CD4-positive, alpha-beta memory T cell (primary cell): Measurements from ENCODE around the gene FER. TPM values are rescaled to one million over a fixed set of nuclear protein-coding genes. Genes with fewer than 3 reads are reported as not detected.

Experiments
- CTCF ChIA-PET: fragments of 350-600 bp; sonication (Branson Sonifier 250); formaldehyde crosslinking; loops from one replicate; lab custom pipeline; 2021; ENCODE audit warnings: inconsistent platforms; ENCODE audit not compliant: partially characterized antibody; lab: Charles Lee
- POLR2A ChIA-PET: fragments of 350-600 bp; sonication (Branson Sonifier 250); formaldehyde crosslinking; loops from one replicate; lab custom pipeline; 2021; ENCODE audit not compliant: partially characterized antibody; lab: Charles Lee
- DNase-seq, 5 donors: peaks; one replicate each; pipeline versions ENCODE4 v3.0.0 to v3.0.0-alpha.2; 2020 to 2022; ENCODE audit warnings: mixed read lengths in 1 of 5
- H3K27ac ChIP-seq: one replicate; pipeline ENCODE4 v1.7.0; 2013; ENCODE audit warnings: low read depth, low read length
- H3K27me3 ChIP-seq: 2 replicates; pipeline ENCODE4 v1.7.0; 2013; ENCODE audit warnings: mild to moderate bottlenecking, low read length, moderate library complexity; ENCODE audit not compliant: insufficient read depth
- H3K36me3 ChIP-seq: 2 replicates; pipeline ENCODE4 v1.7.0; 2013; ENCODE audit warnings: mild to moderate bottlenecking, low read length, moderate library complexity; ENCODE audit not compliant: insufficient read depth
- H3K4me1 ChIP-seq: 2 replicates; pipeline ENCODE4 v1.7.0; 2013; ENCODE audit warnings: mild to moderate bottlenecking, low read length, moderate library complexity; ENCODE audit not compliant: insufficient read depth
- H3K4me3 ChIP-seq, 2 donors: one replicate each; pipeline ENCODE4 v1.7.0; 2013; ENCODE audit warnings: low read length in 2 of 2, mild to moderate bottlenecking in 1 of 2
- H3K9me3 ChIP-seq, 2 donors: one replicate each; pipeline ENCODE4 v1.7.0; 2013; ENCODE audit warnings: low read length in 2 of 2, control low read depth in 1 of 2; ENCODE audit not compliant: control insufficient read depth in 1 of 2
- H3K27ac Mint-ChIP-seq, 7 donors: one replicate each; pipeline ENCODE4 v1.8.0; 2020 to 2021; ENCODE audit warnings: mixed read lengths in 7 of 7, mild to moderate bottlenecking in 6 of 7, inconsistent platforms in 3 of 7, moderate library complexity in 3 of 7
- H3K27me3 Mint-ChIP-seq, 2 donors: one replicate each; pipeline ENCODE4 v1.8.0; 2020 to 2021; ENCODE audit warnings: mixed read lengths in 2 of 2
- H3K36me3 Mint-ChIP-seq, 2 donors: one replicate each; pipeline ENCODE4 v1.8.0; 2020 to 2021; ENCODE audit warnings: mixed read lengths in 2 of 2, inconsistent platforms in 1 of 2, mild to moderate bottlenecking in 1 of 2
- H3K4me1 Mint-ChIP-seq, 4 donors: one replicate each; pipeline ENCODE4 v1.8.0; 2020 to 2021; ENCODE audit warnings: mixed read lengths in 4 of 4, mild to moderate bottlenecking in 1 of 4
- H3K4me3 Mint-ChIP-seq, 8 donors: one replicate each; pipeline ENCODE4 v1.8.0; 2020 to 2021; ENCODE audit warnings: mixed read lengths in 8 of 8, mild to moderate bottlenecking in 7 of 8, moderate library complexity in 6 of 8, inconsistent platforms in 3 of 8
- H3K9me3 Mint-ChIP-seq, 8 donors: one replicate each; pipeline ENCODE4 v1.8.0; 2020 to 2021; ENCODE audit warnings: mixed read lengths in 8 of 8, mild to moderate bottlenecking in 5 of 8, inconsistent platforms in 3 of 8, moderate library complexity in 1 of 8
- intact Hi-C: fragments of 100-400 bp; cut with micrococcal nuclease; formaldehyde crosslinking; loops from one replicate; pipeline ENCODE4 v1.15.1; 2023
- polyA plus RNA-seq, 2 donors: library from polyadenylated mRNA; unstranded; fragments of 300-500 nt; fragmentation: Illumina TruSeq; gene quantifications; one replicate each; pipeline ENCODE4 v1.2.3, GENCODE V29; 2021
- total RNA-seq, 2 experiments: library from RNA; stranded (reverse); gene quantifications; one replicate each; pipeline ENCODE4 v1.2.3, GENCODE V29; 2021

The FER gene
- total and polyA plus RNA-seq, 4 experiments from 2014 or later, result 6.1 to 11.3 (median 10.3) TPM

- Mint-ChIP-seq H3K36me3 (peaks cover 0 to 5% of the 10 kb centered on the region in 2 donors), H3K4me3 (no peak overlapping the region), H3K4me1 (peaks cover 4 to 11% (median 6%) of the 10 kb centered on the region in 4 donors), H3K9me3 (no peaks in the 10 kb centered on the region), H3K27me3 (peaks cover 8 to 11% of the 10 kb centered on the region in 2 donors), H3K27ac (no peak overlapping the region)
- no peak overlapping the region for H3K27ac ChIP-seq
- H3K9me3 ChIP-seq, result no peaks in the 10 kb centered on the region
- intact Hi-C loops, result no loop called here
- no peaks in the 10 kb centered on the region for H3K27me3 ChIP-seq
- peaks cover 13% of the 10 kb centered on the region for H3K4me1 ChIP-seq
- H3K4me3 ChIP-seq, result no peak overlapping the region
- ChIA-PET CTCF (no interaction called here), POLR2A (no interaction called here)
- H3K36me3 ChIP-seq, result no peaks in the 10 kb centered on the region
- DNase-seq, result no peak
Observed at GRCh38 chr5:108743846-108744245, 3.9 kb upstream of the FER start.

GRCh38 chr5:108747111-108747773 is 455 bp upstream of the FER start:
- ChIA-PET POLR2A (interaction anchor here (2.7 kb wide), 1 partner anchor 11 kb away, joined by 10 read pairs; no protein-coding TSS in a partner anchor), CTCF (interaction anchor here (0.7 kb wide), 1 partner anchor 808 kb away, joined by 3 read pairs; no protein-coding TSS in a partner anchor)
- H3K4me3 ChIP-seq, result peak overlapping the region in 1 of 2 donors; percentile 87
- peak overlapping the region; percentile 91 to 94 (median 92) for H3K4me3 Mint-ChIP-seq
- H3K27me3 ChIP-seq, result no peaks in the 10 kb centered on the region
- DNase-seq, result no peak
- H3K4me1 Mint-ChIP-seq, result peaks cover 7 to 20% (median 12%) of the 10 kb centered on the region in 4 donors
- peak overlapping the region; percentile 86 for H3K27ac ChIP-seq
- no peaks in the 10 kb centered on the region for H3K9me3 Mint-ChIP-seq
- H3K27me3 Mint-ChIP-seq, result peaks cover 0 to 5% of the 10 kb centered on the region in 2 donors
- intact Hi-C loops, result no loop called here
- H3K36me3 Mint-ChIP-seq, result peaks cover 0 to 8% of the 10 kb centered on the region in 2 donors
- peaks cover 19% of the 10 kb centered on the region for H3K4me1 ChIP-seq
- H3K27ac Mint-ChIP-seq, result peak overlapping the region; percentile 88 to 98 (median 97)
- H3K36me3 ChIP-seq, result no peaks in the 10 kb centered on the region
- H3K9me3 ChIP-seq, result no peaks in the 10 kb centered on the region

GRCh38 chr5:108748401-108749127 is 867 bp downstream of the FER start:
- Histone ChIP-seq H3K4me3 (peak overlapping the region; percentile 82 to 87), H3K4me1 (peaks cover 19% of the 10 kb centered on the region), H3K27ac (peak overlapping the region; percentile 86), H3K27me3 (no peaks in the 10 kb centered on the region), H3K9me3 (no peaks in the 10 kb centered on the region), H3K36me3 (no peaks in the 10 kb centered on the region)
- H3K27ac Mint-ChIP-seq, result peak overlapping the region; percentile 88 to 98 (median 97)
- ChIA-PET CTCF (interaction anchor here (0.8 kb wide), 1 partner anchor 20 kb away, joined by 5 read pairs; no protein-coding TSS in a partner anchor), POLR2A (interaction anchor here (0.8 to 2.8 kb wide), 7 partner anchors 10 to 941 kb away, joined by 3 to 18 read pairs (median 5); partner anchors contain the start of genes FBXL17 and MAN2A1)
- H3K36me3 Mint-ChIP-seq, result peaks cover 0 to 8% of the 10 kb centered on the region in 2 donors
- DNase-seq, result peak; percentile 97 to 99 (median 98)
- H3K4me3 Mint-ChIP-seq, result peak overlapping the region; percentile 91 to 94 (median 92)
- H3K4me1 Mint-ChIP-seq, result peaks cover 7 to 20% (median 12%) of the 10 kb centered on the region in 4 donors
- no peaks in the 10 kb centered on the region for H3K9me3 Mint-ChIP-seq
- H3K27me3 Mint-ChIP-seq, result peaks cover 0 to 5% of the 10 kb centered on the region in 2 donors
- intact Hi-C loops, result loop anchor here (1.0 to 2.0 kb wide), 5 partner anchors 20 to 1990 kb away; partner anchors contain the start of genes FBXL17, MAN2A1 and SLC25A46

GRCh38 chr5:108749128-108749861 is 1.6 kb downstream of the FER start:
- H3K4me3 ChIP-seq, result peak overlapping the region; percentile 20 to 82

GRCh38 chr5:108753331-108753730 is 5.6 kb downstream of the FER start:
- no peak for DNase-seq
- Histone ChIP-seq H3K4me3 (no peak overlapping the region), H3K9me3 (no peaks in the 10 kb centered on the region), H3K4me1 (peaks cover 7% of the 10 kb centered on the region), H3K27ac (no peak overlapping the region), H3K36me3 (no peaks in the 10 kb centered on the region), H3K27me3 (no peaks in the 10 kb centered on the region)
- H3K27ac Mint-ChIP-seq, result no peak overlapping the region
- ChIA-PET POLR2A (interaction anchor here (1.0 kb wide), 1 partner anchor 24 kb away, joined by 4 read pairs; no protein-coding TSS in a partner anchor), CTCF (interaction anchor here (0.5 to 1.0 kb wide), 2 partner anchors 596 to 1519 kb away, joined by 3 to 4 read pairs; no protein-coding TSS in a partner anchor)
- H3K36me3 Mint-ChIP-seq, result peaks cover 0 to 5% of the 10 kb centered on the region in 2 donors
- no peaks in the 10 kb centered on the region for H3K9me3 Mint-ChIP-seq
- intact Hi-C loops, result no loop called here
- H3K4me3 Mint-ChIP-seq, result no peak overlapping the region
- H3K27me3 Mint-ChIP-seq, result no peaks in the 10 kb centered on the region
- peaks cover 3 to 9% (median 6%) of the 10 kb centered on the region in 4 donors for H3K4me1 Mint-ChIP-seq

More at GRCh38 chr5:108749128-108749861, 1.6 kb downstream of the FER start:
- Mint-ChIP-seq H3K4me3 (peak overlapping the region; percentile 91 to 96 (median 93)), H3K4me1 (peaks cover 7 to 20% (median 12%) of the 10 kb centered on the region in 4 donors), H3K27ac (peak overlapping the region; percentile 80 to 96 (median 93)), H3K9me3 (no peaks in the 10 kb centered on the region), H3K27me3 (peaks cover 0 to 5% of the 10 kb centered on the region in 2 donors), H3K36me3 (peaks cover 0 to 8% of the 10 kb centered on the region in 2 donors)
- H3K4me1 ChIP-seq, result peaks cover 19% of the 10 kb centered on the region
- peak in 3 of 5 donors; percentile 10 to 25 (median 20) for DNase-seq
- H3K27ac ChIP-seq, result peak overlapping the region; percentile 86
- intact Hi-C loops, result loop anchor here (2.0 kb wide), 2 partner anchors 940 to 1990 kb away; partner anchors contain the start of genes MAN2A1 and SLC25A46
- H3K27me3 ChIP-seq, result no peaks in the 10 kb centered on the region
- H3K9me3 ChIP-seq, result no peaks in the 10 kb centered on the region
- no peaks in the 10 kb centered on the region for H3K36me3 ChIP-seq
- ChIA-PET POLR2A (interaction anchor here (1.1 to 2.8 kb wide), 5 partner anchors 9 to 367 kb away, joined by 3 to 18 read pairs (median 6); partner anchors contain the start of gene FBXL17), CTCF (no interaction called here)

GRCh38 chr5:108753877-108754276 is 6.2 kb downstream of the FER start:
- Histone ChIP-seq H3K4me1 (peaks cover 7% of the 10 kb centered on the region), H3K27me3 (no peaks in the 10 kb centered on the region), H3K36me3 (no peaks in the 10 kb centered on the region), H3K4me3 (no peak overlapping the region), H3K9me3 (no peaks in the 10 kb centered on the region), H3K27ac (no peak overlapping the region)
- no peaks in the 10 kb centered on the region for H3K27me3 Mint-ChIP-seq
- no peaks in the 10 kb centered on the region for H3K9me3 Mint-ChIP-seq
- CTCF ChIA-PET, result interaction anchor here (0.5 to 1.0 kb wide), 2 partner anchors 595 to 1518 kb away, joined by 3 to 4 read pairs; no protein-coding TSS in a partner anchor
- intact Hi-C loops, result no loop called here
- H3K4me3 Mint-ChIP-seq, result no peak overlapping the region
- H3K4me1 Mint-ChIP-seq, result peaks cover 3 to 9% (median 6%) of the 10 kb centered on the region in 4 donors
- H3K36me3 Mint-ChIP-seq, result peaks cover 0 to 3% of the 10 kb centered on the region in 2 donors
- POLR2A ChIA-PET, result no interaction called here
- no peak for DNase-seq
- no peak overlapping the region for H3K27ac Mint-ChIP-seq
